Caco-2 (cell line): Measurements from ENCODE around the gene GOPC. TPM values are rescaled to one million over a fixed set of nuclear protein-coding genes. Genes with fewer than 3 reads are reported as not detected.

Experiments
- BruUV-seq: library from RNA; stranded (reverse); fragments of 400-500 nt; replicated peaks from 2 replicates; lab custom pipeline; 2021; lab: Mats Ljungman, UMichigan
- CTCF ChIA-PET: fragments of 300-600 bp; sonication (Branson Sonifier 250); formaldehyde crosslinking; loops from one replicate; lab custom pipeline; 2022; ENCODE audit warnings: antibody characterized with exemption; lab: Charles Lee
- POLR2A ChIA-PET: fragments of 300-600 bp; sonication (Branson Sonifier 250); formaldehyde crosslinking; loops from one replicate; lab custom pipeline; 2022; ENCODE audit warnings: antibody characterized with exemption; lab: Charles Lee
- DNase-seq, 2 experiments: peaks; one replicate each; pipeline versions ENCODE4 v3.0.0 to v3.0.0-alpha.2; 2020 to 2022
- H3K27me3 ChIP-seq: replicated peaks from 2 replicates; pipeline ENCODE4 v1.6.0; 2011; ENCODE audit warnings: low read length; ENCODE audit not compliant: control insufficient read depth, insufficient read depth
- H3K36me3 ChIP-seq: 2 replicates; pipeline ENCODE4 v1.5.1; 2011; ENCODE audit warnings: low read length; ENCODE audit not compliant: control insufficient read depth, insufficient read depth
- H3K4me1 ChIP-seq: fragments of 250-450 bp; sonication (Bioruptor Pico); 2 replicates; pipeline ENCODE4 v1.5.1; 2020; ENCODE audit warnings: mild to moderate bottlenecking
- H3K4me3 ChIP-seq: 2 replicates; pipeline ENCODE4 v1.5.1; 2011; ENCODE audit warnings: low read depth, mild to moderate bottlenecking, control low read depth, low read length
- H3K9me3 ChIP-seq: fragments of 250-450 bp; sonication (Bioruptor Pico); 2 replicates; pipeline ENCODE4 v1.5.1; 2020; ENCODE audit warnings: mild to moderate bottlenecking, moderate library complexity
- H3K27ac Mint-ChIP-seq: one replicate; pipeline ENCODE4 v1.8.0; 2022; ENCODE audit warnings: mixed read lengths; ENCODE audit not compliant: unreplicated experiment
- H3K27me3 Mint-ChIP-seq: one replicate; pipeline ENCODE4 v1.8.0; 2022; ENCODE audit warnings: mixed read lengths; ENCODE audit not compliant: insufficient read depth, unreplicated experiment
- H3K36me3 Mint-ChIP-seq: one replicate; pipeline ENCODE4 v1.8.0; 2022; ENCODE audit warnings: mild to moderate bottlenecking, mixed read lengths; ENCODE audit not compliant: insufficient read depth, unreplicated experiment
- H3K4me1 Mint-ChIP-seq: one replicate; pipeline ENCODE4 v1.8.0; 2022; ENCODE audit warnings: low read depth, mixed read lengths; ENCODE audit not compliant: unreplicated experiment
- H3K4me3 Mint-ChIP-seq: one replicate; pipeline ENCODE4 v1.8.0; 2022; ENCODE audit warnings: mild to moderate bottlenecking, moderate library complexity, mixed read lengths; ENCODE audit not compliant: unreplicated experiment
- H3K9me3 Mint-ChIP-seq: one replicate; pipeline ENCODE4 v1.8.0; 2022; ENCODE audit warnings: mixed read lengths; ENCODE audit not compliant: unreplicated experiment
- intact Hi-C: fragments of 100-400 bp; cut with micrococcal nuclease; formaldehyde crosslinking; loops from one replicate; pipeline ENCODE4 v1.10.0; 2022; ENCODE audit not compliant: unreplicated experiment
- total RNA-seq: library from RNA; stranded (reverse); gene quantifications from 2 replicates; pipeline ENCODE4 v1.2.3, GENCODE V29; 2022
- TF ChIP-seq, protein P1 (sequence below), 2 experiments: fragments of 200-600 bp in 1 of 2; IDR thresholded peaks; 1 replicate in 1 of 2; 2 replicates in 1 of 2; pipeline versions ENCODE4 v1.5.1 to v1.8.0; 2011 to 2022; ENCODE audit warnings: antibody characterized with exemption in 1 of 2, control low read depth in 1 of 2, inconsistent platforms in 1 of 2, low read depth in 1 of 2, low read length in 1 of 2, mild to moderate bottlenecking in 1 of 2, moderate library complexity in 1 of 2; ENCODE audit not compliant: insufficient read depth in 1 of 2, severe bottlenecking in 1 of 2, unreplicated experiment in 1 of 2

Gene GOPC
- total RNA-seq, 1 experiment from 2014 or later: 29.0 TPM

DNA sequence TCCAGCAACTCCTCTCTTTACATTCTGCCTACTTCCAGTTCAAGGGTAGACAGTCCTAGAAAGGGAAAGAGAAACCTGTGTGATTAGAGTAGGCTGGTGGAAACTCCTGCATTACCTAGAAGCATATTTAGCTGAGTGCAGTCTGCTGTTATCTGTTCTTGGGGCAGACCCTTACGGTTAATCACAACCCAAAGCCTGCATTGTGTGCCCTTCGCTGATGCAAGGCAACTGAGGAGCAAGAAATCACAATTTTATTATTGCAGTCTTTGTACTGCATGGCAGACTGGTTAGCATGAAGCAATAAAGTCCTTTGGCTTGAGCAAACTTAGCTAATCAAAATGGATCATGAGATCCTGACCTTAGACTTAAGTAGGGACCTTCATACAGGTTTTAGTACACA, 1.5 kb upstream of the GOPC start:
- TF ChIP-seq, protein P1, sequence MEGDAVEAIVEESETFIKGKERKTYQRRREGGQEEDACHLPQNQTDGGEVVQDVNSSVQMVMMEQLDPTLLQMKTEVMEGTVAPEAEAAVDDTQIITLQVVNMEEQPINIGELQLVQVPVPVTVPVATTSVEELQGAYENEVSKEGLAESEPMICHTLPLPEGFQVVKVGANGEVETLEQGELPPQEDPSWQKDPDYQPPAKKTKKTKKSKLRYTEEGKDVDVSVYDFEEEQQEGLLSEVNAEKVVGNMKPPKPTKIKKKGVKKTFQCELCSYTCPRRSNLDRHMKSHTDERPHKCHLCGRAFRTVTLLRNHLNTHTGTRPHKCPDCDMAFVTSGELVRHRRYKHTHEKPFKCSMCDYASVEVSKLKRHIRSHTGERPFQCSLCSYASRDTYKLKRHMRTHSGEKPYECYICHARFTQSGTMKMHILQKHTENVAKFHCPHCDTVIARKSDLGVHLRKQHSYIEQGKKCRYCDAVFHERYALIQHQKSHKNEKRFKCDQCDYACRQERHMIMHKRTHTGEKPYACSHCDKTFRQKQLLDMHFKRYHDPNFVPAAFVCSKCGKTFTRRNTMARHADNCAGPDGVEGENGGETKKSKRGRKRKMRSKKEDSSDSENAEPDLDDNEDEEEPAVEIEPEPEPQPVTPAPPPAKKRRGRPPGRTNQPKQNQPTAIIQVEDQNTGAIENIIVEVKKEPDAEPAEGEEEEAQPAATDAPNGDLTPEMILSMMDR (IDR thresholded peaks at IDR 0.05; ENCODE audit: insufficient read depth in 1 of 2, low read depth in 1 of 2, low read length in 1 of 2, severe bottlenecking in 1 of 2, unreplicated experiment in 1 of 2): no peak
- Mint-ChIP-seq H3K4me1 (no peaks in the 10 kb centered on the region), H3K36me3 (peaks cover 19% of the 10 kb centered on the region), H3K4me3 (no peak overlapping the region), H3K27me3 (no peaks in the 10 kb centered on the region), H3K9me3 (no peaks in the 10 kb centered on the region), H3K27ac (no peak overlapping the region)
- Histone ChIP-seq H3K9me3 (no peaks in the 10 kb centered on the region), H3K4me3 (no peak overlapping the region), H3K27me3 (no peaks in the 10 kb centered on the region), H3K4me1 (peaks cover 7% of the 10 kb centered on the region; the same call in 1 of the 2 replicates), H3K36me3 (peaks cover 1% of the 10 kb centered on the region; the same call in 1 of the 2 replicates)
- intact Hi-C loops: loop anchor here (2.0 kb wide), 1 partner anchor 227 kb away; no protein-coding TSS in a partner anchor
- BruUV-seq: no TSS peak
- no peak for DNase-seq
- CTCF ChIA-PET: interaction anchor here (1.6 kb wide), 1 partner anchor 125 kb away, joined by 4 read pairs; no protein-coding TSS in a partner anchor
- POLR2A ChIA-PET: no interaction called here

DNA sequence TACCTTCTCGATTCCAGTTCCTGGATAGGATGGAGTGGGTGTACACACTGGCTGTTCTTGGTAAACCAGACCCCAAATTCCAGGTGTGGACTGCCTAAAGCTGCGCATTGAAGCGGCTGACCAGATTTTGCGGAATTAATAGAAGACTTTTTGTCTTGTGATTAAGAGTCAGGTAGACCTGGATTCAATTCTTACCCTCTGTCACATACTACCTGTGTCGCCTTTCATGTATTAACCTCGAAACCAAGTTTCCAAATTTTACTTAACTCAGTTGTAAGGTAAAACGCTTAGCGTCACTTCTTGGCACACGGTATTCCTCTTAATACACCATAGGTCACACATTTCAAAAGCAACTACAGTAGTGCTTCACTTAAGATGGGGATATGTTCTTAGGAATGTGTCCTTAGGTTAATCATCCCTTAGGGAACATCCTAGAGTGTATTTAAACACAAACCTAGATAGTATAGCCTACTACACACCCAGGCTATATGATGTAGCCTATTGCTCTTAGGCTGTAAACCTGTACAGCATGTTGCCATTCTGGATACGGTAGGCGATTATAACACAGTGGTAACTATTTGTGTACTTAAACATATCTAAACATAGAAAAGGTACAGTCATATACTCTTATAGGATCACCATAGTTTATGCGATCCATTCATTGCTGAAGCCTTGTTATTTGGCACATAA, 733 bp upstream of the GOPC start:
- Histone ChIP-seq H3K4me3 (peak overlapping the region; percentile 63), H3K27me3 (no peaks in the 10 kb centered on the region), H3K9me3 (no peaks in the 10 kb centered on the region), H3K4me1 (peaks cover 7% of the 10 kb centered on the region; the same call in 1 of the 2 replicates), H3K36me3 (peaks cover 3% of the 10 kb centered on the region; the same call in 1 of the 2 replicates)
- TF ChIP-seq, protein P1 (IDR thresholded peaks at IDR 0.05; ENCODE audit: insufficient read depth in 1 of 2, low read depth in 1 of 2, low read length in 1 of 2, severe bottlenecking in 1 of 2, unreplicated experiment in 1 of 2): no peak
- no peaks in the 10 kb centered on the region for H3K27me3 Mint-ChIP-seq
- peaks cover 19% of the 10 kb centered on the region for H3K36me3 Mint-ChIP-seq
- ChIA-PET CTCF (interaction anchor here (0.7 to 1.6 kb wide), 6 partner anchors 67 to 242 kb away, joined by 3 to 10 read pairs (median 4); no protein-coding TSS in a partner anchor), POLR2A (interaction anchor here (0.7 to 1.4 kb wide), 7 partner anchors 12 to 644 kb away, joined by 3 to 13 read pairs (median 4); partner anchors contain the start of gene DCBLD1)
- H3K4me1 Mint-ChIP-seq: no peaks in the 10 kb centered on the region
- intact Hi-C loops: loop anchor here (1.0 kb wide), 2 partner anchors 12 to 72 kb away; partner anchors contain the start of gene NUS1
- H3K9me3 Mint-ChIP-seq: no peaks in the 10 kb centered on the region
- BruUV-seq: TSS peak; percentile 95
- H3K4me3 Mint-ChIP-seq: peak overlapping the region; percentile 96
- H3K27ac Mint-ChIP-seq: peak overlapping the region; percentile 94
- no peak for DNase-seq

DNA sequence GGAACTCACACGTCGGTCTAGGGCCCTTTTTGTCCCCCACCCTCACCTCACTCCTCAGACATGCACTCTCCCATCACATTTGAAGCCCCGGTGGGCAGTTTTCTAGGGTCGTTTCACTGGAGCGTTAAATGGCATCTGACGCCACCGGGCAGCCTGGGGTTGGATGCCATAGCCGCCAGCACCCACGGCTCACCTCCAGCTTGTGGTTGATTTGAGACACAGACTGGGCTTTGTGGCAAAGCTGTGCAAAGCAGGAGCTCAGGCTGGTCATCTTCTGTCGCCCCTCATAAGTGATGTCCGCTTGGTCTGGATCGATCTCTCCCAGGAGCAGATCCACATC, 530 bp downstream of the GOPC start:
- Mint-ChIP-seq H3K9me3 (no peaks in the 10 kb centered on the region), H3K36me3 (peaks cover 25% of the 10 kb centered on the region), H3K27me3 (no peaks in the 10 kb centered on the region), H3K4me1 (no peaks in the 10 kb centered on the region), H3K4me3 (peak overlapping the region; percentile 96), H3K27ac (peak overlapping the region; percentile 94)
- Histone ChIP-seq H3K9me3 (no peaks in the 10 kb centered on the region), H3K36me3 (peaks cover 3% of the 10 kb centered on the region; the same call in 1 of the 2 replicates), H3K4me3 (peak overlapping the region; percentile 63), H3K4me1 (peaks cover 7% of the 10 kb centered on the region; the same call in 1 of the 2 replicates), H3K27me3 (no peaks in the 10 kb centered on the region)
- CTCF ChIA-PET: interaction anchor here (1.0 to 1.6 kb wide), 4 partner anchors 66 to 152 kb away, joined by 3 to 10 read pairs (median 6); no protein-coding TSS in a partner anchor
- intact Hi-C loops: loop anchor here (1.0 kb wide), 2 partner anchors 10 to 74 kb away; partner anchors contain the start of gene NUS1
- TF ChIP-seq, protein P1 (IDR thresholded peaks at IDR 0.05; ENCODE audit: insufficient read depth in 1 of 2, low read depth in 1 of 2, low read length in 1 of 2, severe bottlenecking in 1 of 2, unreplicated experiment in 1 of 2): no peak
- no TSS peak for BruUV-seq
- no peak for DNase-seq
- POLR2A ChIA-PET: interaction anchor here (0.7 to 1.4 kb wide), 6 partner anchors 11 to 152 kb away, joined by 3 to 13 read pairs (median 4); partner anchors contain the start of gene DCBLD1
